Measurements from ENCODE around the gene ADGRG4.
"Not testable (repeated sequence)": the region's sequence is repeated elsewhere in the genome, so short reads cannot be mapped to it uniquely, and the experiment has no call there.

ADGRG4 gene

GRCh38 chrX:136395271-136395670, 94.5 kb downstream of the ADGRG4 start:
- DNase-seq = no peak

GRCh38 chrX:136397001-136397400, 96.2 kb downstream of the ADGRG4 start:
- no peak for DNase-seq

- DNase-seq = no peak
Observed at GRCh38 chrX:136405126-136405525, 104.4 kb downstream of the ADGRG4 start.

- DNase-seq = no peak
Observed at GRCh38 chrX:136417806-136418205, 117.0 kb downstream of the ADGRG4 start.

- no peak for DNase-seq
Observed at GRCh38 chrX:136421338-136421737, 120.6 kb downstream of the ADGRG4 start.

GRCh38 chrX:136423724-136424123, 123.0 kb downstream of the ADGRG4 start:
- no peak for DNase-seq

- DNase-seq = no peak
Observed at GRCh38 chrX:136425996-136426395, 125.2 kb downstream of the ADGRG4 start.

- DNase-seq = no peak
Observed at GRCh38 chrX:136431625-136432024, 130.9 kb downstream of the ADGRG4 start.

- no peak for DNase-seq
Observed at GRCh38 chrX:136437774-136438173, 137.0 kb downstream of the ADGRG4 start.

GRCh38 chrX:136438192-136438591, 137.4 kb downstream of the ADGRG4 start:
- DNase-seq = no peak

GRCh38 chrX:136445674-136446073, 144.9 kb downstream of the ADGRG4 start:
- not testable (repeated sequence) for DNase-seq

GRCh38 chrX:136446208-136446607, 145.4 kb downstream of the ADGRG4 start:
- DNase-seq = no peak

- no peak for DNase-seq
Observed at GRCh38 chrX:136447308-136447707, 146.5 kb downstream of the ADGRG4 start.

GRCh38 chrX:136447968-136448367, 147.2 kb downstream of the ADGRG4 start:
- DNase-seq = no peak

GRCh38 chrX:136450050-136450830, 149.5 kb downstream of the ADGRG4 start:
- DNase-seq = no peak

- DNase-seq = no peak
Observed at GRCh38 chrX:136452614-136453013, 151.9 kb downstream of the ADGRG4 start.

- no peak for DNase-seq
Observed at GRCh38 chrX:136453114-136453513, 152.4 kb downstream of the ADGRG4 start.

- DNase-seq = no peak
Observed at GRCh38 chrX:136453771-136454170, 153.0 kb downstream of the ADGRG4 start.

GRCh38 chrX:136456133-136456532, 155.4 kb downstream of the ADGRG4 start:
- DNase-seq = no peak

GRCh38 chrX:136457303-136457917, 156.6 kb downstream of the ADGRG4 start:
- no peak for DNase-seq

- no peak for DNase-seq
Observed at GRCh38 chrX:136464589-136464988, 163.8 kb downstream of the ADGRG4 start.
